22Rv1 (cell line): ENCODE results near the gene STXBP1.

Experiments used
- ZFX ChIP-seq: fragments of 450-650 bp; IDR thresholded peaks from 2 replicates; pipeline ENCODE4 v1.6.1; 2017; ENCODE audit warnings: antibody characterized with exemption, borderline replicate concordance
- TF ChIP-seq, protein P1 (sequence below): fragments of 450-650 bp; IDR thresholded peaks from 2 replicates; pipeline ENCODE4 v1.5.1; 2017; ENCODE audit warnings: mild to moderate bottlenecking

DNA sequence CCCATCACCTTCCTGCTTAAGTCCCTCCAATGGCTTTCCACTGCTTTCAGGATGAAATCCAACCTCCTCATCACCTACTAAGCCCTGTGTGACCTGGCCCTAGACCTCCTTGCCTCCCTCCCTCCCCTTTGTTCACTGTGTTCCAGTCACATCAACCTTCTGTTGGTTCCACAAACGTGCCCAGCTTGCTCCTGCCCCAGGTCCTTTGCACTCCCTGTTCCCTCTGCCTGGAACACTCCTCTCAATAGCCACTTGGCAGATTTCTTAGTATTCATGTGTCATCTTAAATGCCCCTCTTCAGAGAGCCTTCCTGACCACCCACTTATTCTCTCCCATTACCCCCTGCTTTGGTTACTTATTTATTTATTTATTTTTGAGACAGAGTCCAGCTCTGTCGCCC is 24.1 kb upstream of the STXBP1 start:
- TF ChIP-seq, protein P1, sequence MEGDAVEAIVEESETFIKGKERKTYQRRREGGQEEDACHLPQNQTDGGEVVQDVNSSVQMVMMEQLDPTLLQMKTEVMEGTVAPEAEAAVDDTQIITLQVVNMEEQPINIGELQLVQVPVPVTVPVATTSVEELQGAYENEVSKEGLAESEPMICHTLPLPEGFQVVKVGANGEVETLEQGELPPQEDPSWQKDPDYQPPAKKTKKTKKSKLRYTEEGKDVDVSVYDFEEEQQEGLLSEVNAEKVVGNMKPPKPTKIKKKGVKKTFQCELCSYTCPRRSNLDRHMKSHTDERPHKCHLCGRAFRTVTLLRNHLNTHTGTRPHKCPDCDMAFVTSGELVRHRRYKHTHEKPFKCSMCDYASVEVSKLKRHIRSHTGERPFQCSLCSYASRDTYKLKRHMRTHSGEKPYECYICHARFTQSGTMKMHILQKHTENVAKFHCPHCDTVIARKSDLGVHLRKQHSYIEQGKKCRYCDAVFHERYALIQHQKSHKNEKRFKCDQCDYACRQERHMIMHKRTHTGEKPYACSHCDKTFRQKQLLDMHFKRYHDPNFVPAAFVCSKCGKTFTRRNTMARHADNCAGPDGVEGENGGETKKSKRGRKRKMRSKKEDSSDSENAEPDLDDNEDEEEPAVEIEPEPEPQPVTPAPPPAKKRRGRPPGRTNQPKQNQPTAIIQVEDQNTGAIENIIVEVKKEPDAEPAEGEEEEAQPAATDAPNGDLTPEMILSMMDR: no peak
- TF ChIP-seq ZFX: no peak
